KMS-11 (cell line): Measurements from ENCODE around the gene HSD17B3.

Experiments
- H2AFZ ChIP-seq: fragments of 200-600 bp; sonication (generic); 2 replicates; pipeline ENCODE4 v1.6.1; 2016; ENCODE audit warnings: antibody characterized with exemption, mixed run types, low read depth
- H3K27ac ChIP-seq: fragments of 200-600 bp; sonication (generic); 2 replicates; pipeline ENCODE4 v1.6.1; 2016; ENCODE audit warnings: mild to moderate bottlenecking, mixed run types
- H3K27me3 ChIP-seq: fragments of 200-600 bp; sonication (generic); 2 replicates; pipeline ENCODE4 v1.6.1; 2017; ENCODE audit warnings: mild to moderate bottlenecking, low read depth, mixed run types, moderate library complexity; ENCODE audit not compliant: insufficient read depth
- H3K36me3 ChIP-seq: fragments of 200-600 bp; sonication (generic); 2 replicates; pipeline ENCODE4 v1.6.1; 2017; ENCODE audit warnings: mild to moderate bottlenecking, mixed run types; ENCODE audit not compliant: insufficient read depth
- H3K4me1 ChIP-seq: fragments of 200-600 bp; sonication (generic); 2 replicates; pipeline ENCODE4 v1.6.1; 2016; ENCODE audit warnings: mild to moderate bottlenecking, low read depth, mixed run types; ENCODE audit not compliant: poor library complexity, severe bottlenecking
- H3K4me2 ChIP-seq: fragments of 200-600 bp; sonication (generic); 2 replicates; pipeline ENCODE4 v1.7.0; 2016; ENCODE audit warnings: mild to moderate bottlenecking, mixed run types
- H3K4me3 ChIP-seq: fragments of 200-600 bp; sonication (generic); IDR thresholded peaks from 2 replicates; pipeline ENCODE4 v1.6.1; 2017; ENCODE audit warnings: low read depth, low read length, mixed read lengths; ENCODE audit not compliant: insufficient read depth
- H3K79me2 ChIP-seq: fragments of 200-600 bp; sonication (generic); 2 replicates; pipeline ENCODE4 v1.6.1; 2016; ENCODE audit warnings: low read depth, mixed run types; ENCODE audit not compliant: insufficient read depth
- H3K9ac ChIP-seq: fragments of 200-600 bp; sonication (generic); 2 replicates; pipeline ENCODE4 v1.6.1; 2016; ENCODE audit warnings: mild to moderate bottlenecking, mixed run types
- H4K20me1 ChIP-seq: fragments of 200-600 bp; sonication (generic); 2 replicates; pipeline ENCODE4 v1.6.1; 2016; ENCODE audit warnings: mild to moderate bottlenecking, mixed run types; ENCODE audit not compliant: insufficient read depth
- TF ChIP-seq, protein P1 (sequence below): fragments of 200-600 bp; sonication (generic); conservative IDR thresholded peaks from 2 replicates; pipeline ENCODE4 v1.6.1; 2017; ENCODE audit warnings: low read depth, mild to moderate bottlenecking, antibody characterized with exemption, low read length, moderate library complexity, mixed read lengths

Gene HSD17B3

DNA sequence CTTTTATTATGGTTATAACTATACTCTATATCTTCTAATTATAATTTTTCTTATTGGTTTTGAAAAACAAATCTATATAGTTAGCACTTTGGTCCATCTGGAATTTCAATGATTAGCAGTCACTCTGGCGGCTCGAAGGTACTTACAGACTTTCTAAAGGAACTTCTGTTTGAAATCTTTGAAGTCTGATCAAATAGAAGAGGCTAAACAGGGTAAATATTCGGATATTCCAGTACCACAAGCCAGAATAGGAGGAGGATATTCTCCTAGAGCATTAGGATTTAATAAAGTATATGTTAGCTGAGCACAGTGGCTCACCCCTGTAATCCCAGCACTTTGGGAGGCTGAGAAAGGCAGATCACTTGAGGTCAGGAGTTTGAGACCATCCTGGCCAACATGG, 38.7 kb upstream of the HSD17B3 start:
- Histone ChIP-seq H3K79me2 (no peaks in the 10 kb centered on the region), H3K36me3 (no peaks in the 10 kb centered on the region), H3K4me1 (no peaks in the 10 kb centered on the region), H3K4me2 (no peak overlapping the region), H3K4me3 (no peak overlapping the region), H2AFZ (no peak overlapping the region), H4K20me1 (no peaks in the 10 kb centered on the region), H3K27ac (no peak overlapping the region), H3K27me3 (no peaks in the 10 kb centered on the region), H3K9ac (no peak overlapping the region)
- TF ChIP-seq, protein P1, sequence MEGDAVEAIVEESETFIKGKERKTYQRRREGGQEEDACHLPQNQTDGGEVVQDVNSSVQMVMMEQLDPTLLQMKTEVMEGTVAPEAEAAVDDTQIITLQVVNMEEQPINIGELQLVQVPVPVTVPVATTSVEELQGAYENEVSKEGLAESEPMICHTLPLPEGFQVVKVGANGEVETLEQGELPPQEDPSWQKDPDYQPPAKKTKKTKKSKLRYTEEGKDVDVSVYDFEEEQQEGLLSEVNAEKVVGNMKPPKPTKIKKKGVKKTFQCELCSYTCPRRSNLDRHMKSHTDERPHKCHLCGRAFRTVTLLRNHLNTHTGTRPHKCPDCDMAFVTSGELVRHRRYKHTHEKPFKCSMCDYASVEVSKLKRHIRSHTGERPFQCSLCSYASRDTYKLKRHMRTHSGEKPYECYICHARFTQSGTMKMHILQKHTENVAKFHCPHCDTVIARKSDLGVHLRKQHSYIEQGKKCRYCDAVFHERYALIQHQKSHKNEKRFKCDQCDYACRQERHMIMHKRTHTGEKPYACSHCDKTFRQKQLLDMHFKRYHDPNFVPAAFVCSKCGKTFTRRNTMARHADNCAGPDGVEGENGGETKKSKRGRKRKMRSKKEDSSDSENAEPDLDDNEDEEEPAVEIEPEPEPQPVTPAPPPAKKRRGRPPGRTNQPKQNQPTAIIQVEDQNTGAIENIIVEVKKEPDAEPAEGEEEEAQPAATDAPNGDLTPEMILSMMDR: no peak

DNA sequence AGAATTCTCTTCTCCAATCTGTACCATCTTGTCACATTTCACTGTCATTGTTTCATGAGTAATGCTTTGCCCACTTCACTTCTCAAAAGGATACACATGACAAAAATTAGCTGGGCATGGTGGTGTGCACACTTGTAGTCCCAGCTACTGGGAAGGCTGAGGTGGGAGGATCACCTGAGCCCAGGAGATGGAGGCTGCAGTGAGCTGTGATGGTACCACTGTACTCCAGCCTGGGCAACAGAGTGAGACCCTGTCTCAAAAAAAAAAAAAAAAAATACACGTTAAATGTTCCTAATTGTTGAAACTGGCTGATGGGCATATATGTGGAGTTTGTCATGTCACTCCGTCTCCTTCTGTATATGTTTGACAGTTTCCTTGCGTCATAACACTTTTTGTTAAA, 36.3 kb upstream of the HSD17B3 start:
- Histone ChIP-seq H3K9ac (no peak overlapping the region), H3K4me3 (no peak overlapping the region), H2AFZ (no peak overlapping the region), H4K20me1 (no peaks in the 10 kb centered on the region), H3K27me3 (no peaks in the 10 kb centered on the region), H3K4me2 (no peak overlapping the region), H3K36me3 (no peaks in the 10 kb centered on the region), H3K27ac (no peak overlapping the region), H3K4me1 (no peaks in the 10 kb centered on the region), H3K79me2 (no peaks in the 10 kb centered on the region)
- TF ChIP-seq, protein P1: no peak

DNA sequence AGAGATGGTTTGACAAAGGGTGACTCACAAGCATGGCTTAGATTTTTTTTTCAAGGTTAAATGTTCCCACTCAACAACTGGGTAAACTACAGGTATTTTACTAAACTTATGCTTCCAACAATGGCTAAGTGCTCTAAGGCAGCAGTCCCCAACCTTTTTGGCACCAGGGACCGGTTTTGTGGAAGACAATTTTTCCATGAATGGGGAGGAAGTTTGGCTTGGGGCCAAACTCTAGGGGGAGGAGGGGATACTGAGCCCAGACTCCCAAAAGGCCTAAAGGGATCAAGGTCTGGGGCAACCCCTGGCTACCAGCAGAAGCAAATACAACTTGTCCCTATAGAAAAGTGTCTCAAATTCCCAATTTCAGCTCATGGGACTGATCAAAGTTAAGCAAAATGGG, 32.0 kb upstream of the HSD17B3 start:
- Histone ChIP-seq H3K4me2 (no peak overlapping the region), H3K27ac (no peak overlapping the region), H3K79me2 (no peaks in the 10 kb centered on the region)

DNA sequence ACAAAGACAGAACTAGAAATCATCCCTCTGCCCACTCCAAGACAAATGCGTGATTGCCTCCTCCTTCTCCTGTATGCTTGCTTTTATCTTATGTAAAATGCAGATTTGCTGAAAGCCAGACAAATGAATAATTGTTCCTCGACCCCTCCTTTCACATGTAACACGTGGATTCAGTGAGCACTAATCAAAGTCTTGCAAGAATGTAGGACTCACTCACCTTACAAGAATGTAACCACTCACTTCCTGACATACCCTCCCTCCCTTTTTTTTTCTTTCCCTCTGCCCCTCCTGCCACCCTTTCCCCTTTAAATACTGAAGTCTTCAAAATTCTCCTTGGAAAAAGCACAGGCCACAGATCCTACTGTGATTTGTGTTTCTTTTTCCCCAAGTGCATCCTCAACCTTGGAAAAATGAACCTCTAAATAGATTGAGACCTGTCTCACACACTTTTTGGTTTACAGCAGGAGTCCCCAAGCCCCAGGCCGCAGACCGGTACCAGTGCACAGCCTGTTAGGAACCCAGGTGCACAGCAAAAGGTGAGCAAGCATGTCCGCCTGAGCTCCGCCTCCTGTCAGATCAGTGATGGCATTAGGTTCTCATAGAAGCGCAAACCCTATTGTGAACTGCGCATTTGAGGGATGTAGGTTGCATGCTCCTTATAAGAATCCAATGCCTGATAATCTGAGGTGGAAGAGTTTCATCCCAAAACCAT, 29.4 kb upstream of the HSD17B3 start:
- Histone ChIP-seq H3K36me3 (no peaks in the 10 kb centered on the region), H3K9ac (no peak overlapping the region), H3K79me2 (no peaks in the 10 kb centered on the region), H3K4me3 (no peak overlapping the region), H3K4me1 (no peaks in the 10 kb centered on the region), H2AFZ (no peak overlapping the region), H3K27ac (no peak overlapping the region), H4K20me1 (no peaks in the 10 kb centered on the region), H3K4me2 (no peak overlapping the region), H3K27me3 (no peaks in the 10 kb centered on the region)
- TF ChIP-seq, protein P1: no peak

More for the DNA sequence above, 32.0 kb upstream of the HSD17B3 start:
- H3K36me3 ChIP-seq: no peaks in the 10 kb centered on the region
- no peak overlapping the region for H3K9ac ChIP-seq
- no peaks in the 10 kb centered on the region for H3K27me3 ChIP-seq
- H3K4me3 ChIP-seq: no peak overlapping the region
- H2AFZ ChIP-seq: no peak overlapping the region
- H4K20me1 ChIP-seq: no peaks in the 10 kb centered on the region
- H3K4me1 ChIP-seq: no peaks in the 10 kb centered on the region
- TF ChIP-seq, protein P1: no peak
